ENCODE data around the gene MTA2. TPM values are rescaled to one million over a fixed set of nuclear protein-coding genes. Genes with fewer than 3 reads are reported as not detected.

Gene MTA2
- total RNA-seq, 2 experiments from 2014 or later: 159 to 179 TPM

GRCh38 chr11:62603776-62604299 is 2.2 kb upstream of the MTA2 start:
- Mint-ChIP-seq H3K4me3 (peak overlapping the region; percentile 19), H3K4me1 (peaks cover 41% of the 10 kb centered on the region), H3K27me3 (no peaks in the 10 kb centered on the region), H3K9me3 (ENCODE audit: low read depth) (no peaks in the 10 kb centered on the region), H3K27ac (no peak overlapping the region), H3K36me3 (ENCODE audit: low read depth) (peaks cover 70% of the 10 kb centered on the region)
- no peak for ATAC-seq
- POLR2A ChIA-PET: interaction anchor here (1.4 kb wide), 1 partner anchor 12 kb away, joined by 4 read pairs; the partner anchor contains the start of gene TUT1
- DNase-seq: no peak
- CTCF ChIA-PET: interaction anchor here (0.5 to 1.1 kb wide), 4 partner anchors 11 to 143 kb away, joined by 3 to 5 read pairs (median 4); no protein-coding TSS in a partner anchor
- intact Hi-C loops (cut with DNase I, micrococcal nuclease): loop anchor here in 1 of 2 experiments (10.0 kb wide), 1 partner anchor 1641 kb away; the partner anchor contains the start of genes FKBP2 and PPP1R14B

GRCh38 chr11:62603072-62603408 is 1.4 kb upstream of the MTA2 start:
- Mint-ChIP-seq H3K9me3 (ENCODE audit: low read depth) (no peaks in the 10 kb centered on the region), H3K27ac (peak overlapping the region; percentile 28), H3K4me3 (peak overlapping the region; percentile 19), H3K27me3 (no peaks in the 10 kb centered on the region), H3K36me3 (ENCODE audit: low read depth) (peaks cover 71% of the 10 kb centered on the region), H3K4me1 (peaks cover 45% of the 10 kb centered on the region)
- intact Hi-C loops (cut with DNase I, micrococcal nuclease): loop anchor here in 1 of 2 experiments (10.0 kb wide), 1 partner anchor 1642 kb away; the partner anchor contains the start of genes FKBP2 and PPP1R14B
- ChIA-PET CTCF (interaction anchor here (1.1 kb wide), 1 partner anchor 29 kb away, joined by 3 read pairs; no protein-coding TSS in a partner anchor), POLR2A (interaction anchor here (1.4 kb wide), 1 partner anchor 12 kb away, joined by 4 read pairs; the partner anchor contains the start of gene TUT1)
- ATAC-seq (no peak), DNase-seq (no peak)

- H3K27ac Mint-ChIP-seq: peak overlapping the region; percentile 95
- peak; percentile 52 for DNase-seq
- intact Hi-C loops (cut with DNase I, micrococcal nuclease): loop anchor here in 1 of 2 experiments (1.0 to 10.0 kb wide), 2 partner anchors 10 to 1642 kb away; partner anchors contain the start of genes EML3, FKBP2 and PPP1R14B
- peaks cover 71% of the 10 kb centered on the region for H3K36me3 Mint-ChIP-seq (ENCODE audit: low read depth)
- H3K27me3 Mint-ChIP-seq: no peaks in the 10 kb centered on the region
- no peaks in the 10 kb centered on the region for H3K9me3 Mint-ChIP-seq (ENCODE audit: low read depth)
- ChIA-PET CTCF (interaction anchor here (0.6 to 1.5 kb wide), 10 partner anchors 9 to 184 kb away, joined by 3 to 20 read pairs (median 4); partner anchors contain the start of genes B3GAT3, C11orf98, CSKMT and LBHD1), POLR2A (interaction anchor here (0.7 to 3.3 kb wide), 17 partner anchors 9 to 279 kb away, joined by 3 to 81 read pairs (median 4); partner anchors contain the start of genes BSCL2, C11orf98, CSKMT and EEF1G)
- ATAC-seq: no peak
- peaks cover 48% of the 10 kb centered on the region for H3K4me1 Mint-ChIP-seq
- peak overlapping the region; percentile 91 for H3K4me3 Mint-ChIP-seq
Observed at GRCh38 chr11:62602141-62603071, 741 bp upstream of the MTA2 start.

- ChIA-PET POLR2A (interaction anchor here (0.6 to 3.3 kb wide), 15 partner anchors 9 to 281 kb away, joined by 3 to 81 read pairs (median 5); partner anchors contain the start of genes B3GAT3, BSCL2, C11orf98 and CSKMT), CTCF (interaction anchor here (0.9 to 1.7 kb wide), 7 partner anchors 9 to 71 kb away, joined by 3 to 20 read pairs (median 10); partner anchors contain the start of genes B3GAT3, EML3, LBHD1 and ROM1)
- intact Hi-C loops (cut with DNase I, micrococcal nuclease): loop anchor here (2.0 to 10.0 kb wide), 4 partner anchors 48 to 1644 kb away; partner anchors contain the start of genes FKBP2 (in 1 of the 2), PPP1R14B (in 1 of the 2) and UBXN1 (in 1 of the 2)
- ATAC-seq (no peak), DNase-seq (peak; percentile 66)
- H3K4me3 Mint-ChIP-seq: peak overlapping the region; percentile 91
- no peaks in the 10 kb centered on the region for H3K9me3 Mint-ChIP-seq (ENCODE audit: low read depth)
- no peaks in the 10 kb centered on the region for H3K27me3 Mint-ChIP-seq
- peaks cover 73% of the 10 kb centered on the region for H3K36me3 Mint-ChIP-seq (ENCODE audit: low read depth)
- H3K4me1 Mint-ChIP-seq: peaks cover 48% of the 10 kb centered on the region
- peak overlapping the region; percentile 96 for H3K27ac Mint-ChIP-seq
Observed at GRCh38 chr11:62601122-62601371, 618 bp downstream of the MTA2 start.

GRCh38 chr11:62600367-62601121 is 1.1 kb downstream of the MTA2 start:
- Mint-ChIP-seq H3K27me3 (no peaks in the 10 kb centered on the region), H3K27ac (peak overlapping the region; percentile 96), H3K4me3 (peak overlapping the region; percentile 91), H3K9me3 (ENCODE audit: low read depth) (no peaks in the 10 kb centered on the region), H3K4me1 (peaks cover 48% of the 10 kb centered on the region), H3K36me3 (ENCODE audit: low read depth) (peaks cover 73% of the 10 kb centered on the region)
- no peak for ATAC-seq
- ChIA-PET CTCF (interaction anchor here (0.6 to 2.1 kb wide), 6 partner anchors 9 to 262 kb away, joined by 3 to 18 read pairs (median 6); partner anchors contain the start of genes EML3, ROM1 and TUT1), POLR2A (interaction anchor here (0.6 to 3.3 kb wide), 7 partner anchors 9 to 255 kb away, joined by 3 to 81 read pairs (median 6); partner anchors contain the start of genes B3GAT3, C11orf98, CSKMT and EEF1G)
- intact Hi-C loops (cut with DNase I, micrococcal nuclease): loop anchor here (2.0 to 10.0 kb wide), 4 partner anchors 48 to 1644 kb away; partner anchors contain the start of genes FKBP2 (in 1 of the 2), PPP1R14B (in 1 of the 2) and UBXN1 (in 1 of the 2)
- peak; percentile 60 for DNase-seq

- no peaks in the 10 kb centered on the region for H3K27me3 Mint-ChIP-seq
- POLR2A ChIA-PET: interaction anchor here (0.6 to 3.3 kb wide), 11 partner anchors 8 to 256 kb away, joined by 3 to 81 read pairs (median 3); partner anchors contain the start of genes C11orf98, CSKMT, LBHD1 and TTC9C
- peaks cover 48% of the 10 kb centered on the region for H3K4me1 Mint-ChIP-seq
- H3K27ac Mint-ChIP-seq: peak overlapping the region; percentile 96
- ATAC-seq: no peak
- peak; percentile 55 for DNase-seq
- H3K4me3 Mint-ChIP-seq: peak overlapping the region; percentile 91
- intact Hi-C loops (cut with DNase I, micrococcal nuclease): loop anchor here (1.0 to 10.0 kb wide), 14 partner anchors 9 to 1645 kb away; partner anchors contain the start of genes TUT1 (in 2 of the 2), C11orf98 (in 1 of the 2), CSKMT (in 1 of the 2) and EML3 (in 1 of the 2)
- H3K36me3 Mint-ChIP-seq (ENCODE audit: low read depth): peaks cover 74% of the 10 kb centered on the region
- CTCF ChIA-PET: interaction anchor here (0.6 to 2.1 kb wide), 10 partner anchors 8 to 262 kb away, joined by 3 to 12 read pairs (median 4); partner anchors contain the start of genes C11orf98, CSKMT, EML3 and HNRNPUL2
- no peaks in the 10 kb centered on the region for H3K9me3 Mint-ChIP-seq (ENCODE audit: low read depth)
Observed at GRCh38 chr11:62599901-62600300, 1.8 kb downstream of the MTA2 start.

GRCh38 chr11:62599069-62599696 is 2.5 kb downstream of the MTA2 start:
- peaks cover 79% of the 10 kb centered on the region for H3K36me3 Mint-ChIP-seq (ENCODE audit: low read depth)
- ATAC-seq (peak; percentile 72), DNase-seq (peak; percentile 98)
- H3K4me3 Mint-ChIP-seq: peak overlapping the region; percentile 91
- no peaks in the 10 kb centered on the region for H3K9me3 Mint-ChIP-seq (ENCODE audit: low read depth)
- ChIA-PET POLR2A (interaction anchor here (0.6 to 3.3 kb wide), 12 partner anchors 7 to 257 kb away, joined by 3 to 81 read pairs (median 4); partner anchors contain the start of genes C11orf98, CSKMT, LBHD1 and TTC9C), CTCF (interaction anchor here (0.6 to 2.1 kb wide), 9 partner anchors 8 to 174 kb away, joined by 3 to 12 read pairs (median 5); partner anchors contain the start of genes C11orf98, CSKMT, EML3 and HNRNPUL2)
- H3K4me1 Mint-ChIP-seq: peaks cover 54% of the 10 kb centered on the region
- intact Hi-C loops (cut with DNase I, micrococcal nuclease): loop anchor here (1.0 to 2.0 kb wide), 10 partner anchors 8 to 281 kb away; partner anchors contain the start of genes TUT1 (in 2 of the 2), C11orf98 (in 1 of the 2), CSKMT (in 1 of the 2) and EML3 (in 1 of the 2)
- peak overlapping the region; percentile 96 for H3K27ac Mint-ChIP-seq
- H3K27me3 Mint-ChIP-seq: no peaks in the 10 kb centered on the region

- DNase-seq (no peak), ATAC-seq (no peak)
- Mint-ChIP-seq H3K27me3 (no peaks in the 10 kb centered on the region), H3K4me3 (no peak overlapping the region), H3K27ac (no peak overlapping the region), H3K4me1 (peaks cover 63% of the 10 kb centered on the region), H3K9me3 (ENCODE audit: low read depth) (no peaks in the 10 kb centered on the region), H3K36me3 (ENCODE audit: low read depth) (peaks cover 77% of the 10 kb centered on the region)
- intact Hi-C loops (cut with DNase I, micrococcal nuclease): no loop called here
- POLR2A ChIA-PET: no interaction called here
- CTCF ChIA-PET: interaction anchor here (1.0 to 1.6 kb wide), 2 partner anchors 26 to 111 kb away, joined by 3 to 6 read pairs; partner anchors contain the start of gene B3GAT3
Observed at GRCh38 chr11:62595124-62595523, 6.5 kb downstream of the MTA2 start.

- peaks cover 70% of the 10 kb centered on the region for H3K36me3 Mint-ChIP-seq (ENCODE audit: low read depth)
- H3K27me3 Mint-ChIP-seq: no peaks in the 10 kb centered on the region
- peak overlapping the region; percentile 58 for H3K4me3 Mint-ChIP-seq
- H3K4me1 Mint-ChIP-seq: peaks cover 57% of the 10 kb centered on the region
- ATAC-seq: peak; percentile 30
- ChIA-PET CTCF (interaction anchor here (0.5 to 3.4 kb wide), 17 partner anchors 17 to 1281 kb away, joined by 3 to 21 read pairs (median 5); partner anchors contain the start of genes B3GAT3, EEF1G, LBHD1 and LRRN4CL), POLR2A (interaction anchor here (0.6 to 2.9 kb wide), 7 partner anchors 7 to 247 kb away, joined by 3 to 81 read pairs (median 21); partner anchors contain the start of genes EEF1G, EML3, MTA2 and ROM1)
- intact Hi-C loops (cut with DNase I, micrococcal nuclease): loop anchor here (1.0 to 5.0 kb wide), 4 partner anchors 99 to 269 kb away; partner anchors contain the start of genes BSCL2 (in 1 of the 2) and GNG3 (in 1 of the 2)
- H3K9me3 Mint-ChIP-seq (ENCODE audit: low read depth): no peaks in the 10 kb centered on the region
- H3K27ac Mint-ChIP-seq: peak overlapping the region; percentile 88
- peak; percentile 91 for DNase-seq
Observed at GRCh38 chr11:62593434-62594044, 8.1 kb downstream of the MTA2 start.

Measured in activated CD4-positive, alpha-beta T cell treated with anti-CD3 and anti-CD28 coated beads for 36 hours (primary cell).